Ascending aorta (tissue), 2 donors: Measurements from ENCODE around the gene RFX7. TPM values are rescaled to one million over a fixed set of nuclear protein-coding genes. Genes with fewer than 3 reads are reported as not detected.

Source experiments
- DNase-seq, 2 donors: peaks; one replicate each; pipeline ENCODE4 v3.0.0-alpha.2; 2019; ENCODE audit warnings: low spot score in 2 of 2
- H3K27ac ChIP-seq, 2 donors: fragments of 200-600 bp; sonication (generic); one replicate each; pipeline ENCODE4 v1.5.1; 2016 to 2017; ENCODE audit warnings: mild to moderate bottlenecking in 1 of 2
- H3K27me3 ChIP-seq: fragments of 200-600 bp; sonication (generic); one replicate; pipeline ENCODE4 v1.5.1; 2017
- H3K36me3 ChIP-seq, 2 donors: fragments of 200-600 bp; sonication (generic); one replicate each; pipeline ENCODE4 v1.5.1; 2016
- H3K4me1 ChIP-seq, 2 donors: fragments of 200-600 bp; sonication (generic); one replicate each; pipeline ENCODE4 v1.5.1; 2016 to 2017; ENCODE audit warnings: mild to moderate bottlenecking in 1 of 2
- H3K4me3 ChIP-seq, 2 donors: fragments of 200-600 bp; sonication (generic); one replicate each; pipeline ENCODE4 v1.5.1; 2016 to 2017; ENCODE audit warnings: mild to moderate bottlenecking in 1 of 2
- H3K9me3 ChIP-seq, 2 donors: fragments of 200-600 bp; sonication (generic); one replicate each; pipeline ENCODE4 v1.5.1; 2016
- intact Hi-C: fragments of 100-400 bp; cut with DNase I; formaldehyde crosslinking; loops from one replicate; pipeline ENCODE4 v1.15.1; 2023
- total RNA-seq: library from RNA; depleted of rRNA; stranded (reverse); fragments of >200 nt; gene quantifications from one replicate; pipeline ENCODE4 v1.1.0, GENCODE V29; 2016
- TF ChIP-seq, protein P1 (sequence below), 3 experiments: fragments of 200-600 bp in 2 of 3; fragments of 450-650 bp in 1 of 3; sonication (generic) in 2 of 3; IDR thresholded peaks; one replicate each; pipeline ENCODE4 v1.5.1; 2016 to 2019; ENCODE audit warnings: antibody characterized with exemption in 3 of 3, mild to moderate bottlenecking in 1 of 3, moderate library complexity in 1 of 3

RFX7 gene
- total RNA-seq, 1 donor from 2014 or later, result 14.2 TPM

DNA sequence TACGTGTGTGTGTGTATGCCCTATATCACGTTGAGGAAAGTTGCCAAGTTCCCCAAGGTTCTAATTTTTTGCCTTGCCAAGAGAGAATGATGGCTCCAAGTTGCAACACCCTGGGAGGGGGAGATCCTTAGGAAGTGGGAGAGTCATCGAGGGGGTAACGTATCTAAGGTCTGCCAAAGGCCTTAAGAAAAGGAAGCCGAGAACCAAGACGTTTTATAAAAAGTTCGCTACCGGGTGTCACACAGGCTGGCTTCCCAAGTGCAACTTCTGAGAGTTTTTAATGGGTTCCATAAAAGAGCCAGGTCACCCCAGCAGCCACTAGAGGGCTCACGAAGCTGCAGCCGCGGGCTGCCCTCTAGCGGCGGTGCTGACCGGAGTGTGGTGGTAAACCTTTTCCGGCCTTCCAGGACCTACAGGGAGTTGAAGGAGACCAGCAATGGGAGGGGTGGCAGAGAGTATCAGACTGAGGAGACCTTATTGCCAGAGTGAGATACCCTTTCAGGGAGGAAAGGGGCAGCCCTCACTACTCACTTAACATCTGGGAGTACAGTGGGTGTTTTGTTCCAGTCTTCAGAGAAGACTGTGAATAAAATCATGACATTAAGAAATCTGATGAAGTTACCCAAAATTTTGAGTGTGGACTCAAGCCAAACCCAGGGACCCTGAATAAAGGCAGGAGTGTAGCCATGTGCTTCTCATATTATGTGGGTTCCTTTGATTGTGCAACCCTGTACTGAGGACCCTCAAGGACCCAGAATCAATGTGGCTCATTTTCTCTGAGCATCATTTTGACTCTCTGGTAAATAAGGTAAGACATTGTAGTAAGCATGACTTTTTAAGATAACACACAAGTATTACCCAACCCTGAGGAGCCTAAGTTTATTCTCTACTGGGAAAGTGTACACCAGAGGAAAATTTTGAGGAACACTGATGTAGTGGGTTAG, 2.5 kb upstream of the RFX7 start:
- H3K9me3 ChIP-seq, result no peaks in the 10 kb centered on the region
- peak overlapping the region; percentile 31 to 66 for H3K27ac ChIP-seq
- peak; percentile 21 to 93 for DNase-seq
- H3K4me1 ChIP-seq, result peaks cover 0 to 10% of the 10 kb centered on the region in 2 donors
- no peaks in the 10 kb centered on the region for H3K27me3 ChIP-seq
- intact Hi-C loops, result loop anchor here (2.0 to 10.0 kb wide), 6 partner anchors 121 to 669 kb away; partner anchors contain the start of genes NEDD4, PYGO1, TCF12 and TEX9
- TF ChIP-seq, protein P1, sequence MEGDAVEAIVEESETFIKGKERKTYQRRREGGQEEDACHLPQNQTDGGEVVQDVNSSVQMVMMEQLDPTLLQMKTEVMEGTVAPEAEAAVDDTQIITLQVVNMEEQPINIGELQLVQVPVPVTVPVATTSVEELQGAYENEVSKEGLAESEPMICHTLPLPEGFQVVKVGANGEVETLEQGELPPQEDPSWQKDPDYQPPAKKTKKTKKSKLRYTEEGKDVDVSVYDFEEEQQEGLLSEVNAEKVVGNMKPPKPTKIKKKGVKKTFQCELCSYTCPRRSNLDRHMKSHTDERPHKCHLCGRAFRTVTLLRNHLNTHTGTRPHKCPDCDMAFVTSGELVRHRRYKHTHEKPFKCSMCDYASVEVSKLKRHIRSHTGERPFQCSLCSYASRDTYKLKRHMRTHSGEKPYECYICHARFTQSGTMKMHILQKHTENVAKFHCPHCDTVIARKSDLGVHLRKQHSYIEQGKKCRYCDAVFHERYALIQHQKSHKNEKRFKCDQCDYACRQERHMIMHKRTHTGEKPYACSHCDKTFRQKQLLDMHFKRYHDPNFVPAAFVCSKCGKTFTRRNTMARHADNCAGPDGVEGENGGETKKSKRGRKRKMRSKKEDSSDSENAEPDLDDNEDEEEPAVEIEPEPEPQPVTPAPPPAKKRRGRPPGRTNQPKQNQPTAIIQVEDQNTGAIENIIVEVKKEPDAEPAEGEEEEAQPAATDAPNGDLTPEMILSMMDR (IDR thresholded peaks at IDR 0.05), result peak; percentile 93 to 99 (median 99)
- no peaks in the 10 kb centered on the region for H3K36me3 ChIP-seq
- peak overlapping the region; percentile 37 to 48 for H3K4me3 ChIP-seq

- TF ChIP-seq, protein P1 (IDR thresholded peaks at IDR 0.05), result no peak
- peak in 1 of 2 donors; percentile 63 for DNase-seq
- peaks cover 0 to 10% of the 10 kb centered on the region in 2 donors for H3K4me1 ChIP-seq
- H3K27me3 ChIP-seq, result no peaks in the 10 kb centered on the region
- intact Hi-C loops, result loop anchor here (2.0 to 10.0 kb wide), 5 partner anchors 122 to 670 kb away; partner anchors contain the start of genes NEDD4, PYGO1, TCF12 and TEX9
- H3K27ac ChIP-seq, result peak overlapping the region; percentile 66 to 95
- H3K36me3 ChIP-seq, result no peaks in the 10 kb centered on the region
- H3K9me3 ChIP-seq, result no peaks in the 10 kb centered on the region
- H3K4me3 ChIP-seq, result peak overlapping the region; percentile 84 to 98
These were observed 1.3 kb upstream of the RFX7 start for GRCh38 chr15:56244811-56245576.

DNA sequence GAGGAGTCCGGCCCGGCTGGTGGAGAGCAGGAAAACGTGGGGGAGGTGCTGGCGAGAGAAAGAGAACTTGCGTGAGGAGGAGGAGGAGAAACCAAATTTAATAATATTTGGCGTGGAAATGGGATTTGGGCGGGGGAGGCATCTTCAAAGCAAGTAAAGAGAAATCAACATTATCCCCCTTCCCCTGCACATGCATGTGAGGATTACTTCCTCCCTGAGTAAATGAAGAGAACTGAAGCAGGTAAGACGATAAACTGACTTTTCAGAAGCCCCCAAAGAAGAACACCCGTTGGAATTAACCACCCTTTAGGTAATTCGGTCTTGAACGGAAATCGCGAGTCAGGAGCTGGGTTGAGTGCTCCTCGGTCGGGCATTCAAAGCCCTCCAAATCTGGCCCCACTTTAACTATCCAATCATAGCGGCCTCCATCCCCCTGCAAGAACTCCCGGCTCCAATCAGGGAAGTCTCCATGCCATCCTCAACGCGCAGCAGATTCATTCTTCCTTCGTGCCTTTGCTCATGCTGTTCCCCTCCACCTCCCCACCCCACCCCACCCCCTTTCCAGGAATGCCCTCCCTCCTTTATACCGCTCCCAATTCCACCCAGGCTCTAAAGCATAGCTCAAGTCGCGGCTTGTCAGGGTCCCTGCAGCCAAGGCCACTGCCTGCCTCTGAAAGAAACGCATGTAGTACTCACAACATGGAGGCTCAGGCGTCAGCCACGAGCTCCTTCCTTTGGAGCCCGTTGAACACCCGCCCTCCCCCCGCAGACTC, 545 bp upstream of the RFX7 start:
- Histone ChIP-seq H3K36me3 (no peaks in the 10 kb centered on the region), H3K27ac (peak overlapping the region; percentile 64 to 95), H3K27me3 (no peaks in the 10 kb centered on the region), H3K9me3 (no peaks in the 10 kb centered on the region), H3K4me3 (peak overlapping the region; percentile 84 to 98), H3K4me1 (peaks cover 0 to 10% of the 10 kb centered on the region in 2 donors)
- TF ChIP-seq, protein P1 (IDR thresholded peaks at IDR 0.05), result no peak
- DNase-seq, result peak; percentile 9 to 67
- intact Hi-C loops, result loop anchor here (2.0 to 10.0 kb wide), 4 partner anchors 141 to 671 kb away; partner anchors contain the start of genes NEDD4, PYGO1 and TCF12

DNA sequence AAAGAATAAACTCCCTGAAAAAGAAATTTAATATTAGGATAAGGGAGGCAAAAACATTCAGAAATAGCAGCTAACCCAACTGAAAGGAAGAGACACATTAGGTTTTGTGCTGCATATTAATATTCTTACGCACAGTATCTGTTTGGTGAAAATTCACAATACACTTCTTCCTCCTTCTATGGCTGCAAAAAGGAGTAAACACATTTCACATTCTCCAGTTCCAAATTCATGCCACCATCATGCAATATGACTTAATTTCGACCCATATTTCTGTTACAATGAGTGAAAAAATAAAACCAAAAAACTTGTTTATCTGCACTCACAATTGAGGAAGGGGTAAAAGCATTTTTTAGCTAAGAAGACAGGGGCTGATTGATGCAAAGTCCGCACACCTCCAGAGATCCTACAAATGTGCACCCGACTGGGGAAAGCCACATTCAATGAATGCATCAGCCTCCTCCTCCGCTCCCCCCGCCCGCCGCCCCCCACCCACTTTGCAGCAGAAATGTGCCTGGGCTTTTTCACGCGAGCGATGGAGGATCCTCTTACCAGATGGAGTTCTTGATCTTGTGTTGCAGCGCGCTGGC, 1.0 kb downstream of the RFX7 start:
- H3K4me1 ChIP-seq, result peaks cover 0 to 10% of the 10 kb centered on the region in 2 donors
- H3K27me3 ChIP-seq, result no peaks in the 10 kb centered on the region
- intact Hi-C loops, result loop anchor here (10.0 kb wide), 3 partner anchors 248 to 672 kb away; partner anchors contain the start of genes NEDD4, PYGO1 and TCF12
- peak overlapping the region; percentile 90 to 95 for H3K27ac ChIP-seq
- no peaks in the 10 kb centered on the region for H3K36me3 ChIP-seq
- H3K9me3 ChIP-seq, result no peaks in the 10 kb centered on the region
- DNase-seq, result no peak
- H3K4me3 ChIP-seq, result peak overlapping the region; percentile 84 to 98
- TF ChIP-seq, protein P1 (IDR thresholded peaks at IDR 0.05), result no peak
